ENCODE measurements around the gene HMGXB4. TPM values are rescaled to one million over a fixed set of nuclear protein-coding genes. Genes with fewer than 3 reads are reported as not detected.
A peak's percentile ranks its signal among the peaks of the same experiment; 100 is the strongest.

HMGXB4 gene
- total and polyA plus RNA-seq, 2 of the 13 experiments (the other 11 are each of a cell fraction or from before 2014, with no cell fraction given) = 13.9 to 16.3 TPM

GRCh38 chr22:35328472-35328885 is 71.2 kb downstream of the HMGXB4 start (continued):
- 0 out of 2 replicates have a peak, but pooled peaks have one; percentile 54 for TF ChIP-seq ZNF318 (CRISPR knock-in tag; IDR thresholded peaks at IDR 0.05)
- no peak for TF ChIP-seq ZFYVE20 (CRISPR knock-in tag; IDR thresholded peaks at IDR 0.05; ENCODE audit: borderline replicate concordance, low read depth)
- no peak for TF ChIP-seq ZBTB42 (CRISPR knock-in tag; IDR thresholded peaks at IDR 0.05)
- TF ChIP-seq PRMT3 (CRISPR knock-in tag; IDR thresholded peaks at IDR 0.05; ENCODE audit: borderline replicate concordance, low read depth) = no peak
- TF ChIP-seq ZNF251 (CRISPR knock-in tag; IDR thresholded peaks at IDR 0.05) = no peak
- no peak for TF ChIP-seq PHF20 (CRISPR knock-in tag; IDR thresholded peaks at IDR 0.05)
- TF ChIP-seq RCOR2 (CRISPR knock-in tag; IDR thresholded peaks at IDR 0.05) = peak; percentile 97
- TF ChIP-seq ZNF138 (CRISPR knock-in tag; IDR thresholded peaks at IDR 0.05; ENCODE audit: low read depth) = no peak
- peak; percentile 97 for TF ChIP-seq ZNF543 (CRISPR knock-in tag; IDR thresholded peaks at IDR 0.05)
- no peak for TF ChIP-seq DBP (CRISPR knock-in tag; IDR thresholded peaks at IDR 0.05; ENCODE audit: not compliant biosample characterization)
- peak; percentile 53 for TF ChIP-seq HNRNPLL (IDR thresholded peaks at IDR 0.05; ENCODE audit: low read depth, low read length, poor library complexity, severe bottlenecking)
- TF ChIP-seq ATF4 (CRISPR knock-in tag; IDR thresholded peaks at IDR 0.05) = peak in 1 of 2 experiments; percentile 89; a peak in 2 of 4 replicates
- peak; percentile 89 for TF ChIP-seq HNF4G (IDR thresholded peaks at IDR 0.05; ENCODE audit: borderline replicate concordance, low read depth, low read length)
- TF ChIP-seq HNF4G (CRISPR knock-in tag; IDR thresholded peaks at IDR 0.05; ENCODE audit: borderline replicate concordance, low read depth) = peak; percentile 95; the same call in 1 of the 2 replicates
- peak; percentile 86 for TF ChIP-seq POGK (CRISPR knock-in tag; conservative IDR thresholded peaks at IDR 0.05)
- no peak for TF ChIP-seq SMC3 (IDR thresholded peaks at IDR 0.05; ENCODE audit: low read length)

All from HepG2 (cell line).